K562 (cell line): Measurements from ENCODE around the gene SH3YL1. TPM values are rescaled to one million over a fixed set of nuclear protein-coding genes. Genes with fewer than 3 reads are reported as not detected.

Experiments used
- ATAC-seq: fragments of 200-7000 bp; cut with Tn5 transposase; 3 replicates; pipeline ENCODE4 v1.9.1; 2020; ENCODE audit warnings: moderate library complexity
- BruUV-seq: library from RNA; stranded (reverse); fragments of 400-500 nt; replicated peaks from 2 replicates; lab custom pipeline; 2021; lab: Mats Ljungman, UMichigan
- CTCF ChIA-PET: fragments of 300-600 bp; formaldehyde crosslinking; extraction: SDS; loops from one replicate; lab custom pipeline; 2021; ENCODE audit warnings: low intra/inter-chr PET ratio; lab: Yijun Ruan, JAX
- POLR2A ChIA-PET: fragments of 300-600, 350-650 bp; sonication (Branson Sonifier 250); formaldehyde crosslinking; extraction: SDS; loops from one replicate; lab custom pipeline; 2021; ENCODE audit warnings: antibody characterized with exemption, inconsistent platforms; lab: Yijun Ruan, JAX
- DNase-seq, 4 experiments: peaks; one replicate each; pipeline versions ENCODE4 v3.0.0 to v3.0.0-alpha.2; 2011 to 2018; ENCODE audit warnings: low spot score in 3 of 4, mixed read lengths in 3 of 4; ENCODE audit errors: extremely low read depth in 1 of 4
- FAIRE-seq: peaks from 2 replicates; lab custom pipeline; 2011; peaks lifted over from hg19 to GRCh38; lab: Jason Lieb, UNC
- H2AFZ ChIP-seq: 2 replicates; pipeline ENCODE4 v1.6.0; 2011; ENCODE audit warnings: low read depth, low read length, control low read depth, inconsistent platforms
- H3K27ac ChIP-seq: fragments of 200-600 bp; 3 replicates; pipeline ENCODE4 v1.8.0; 2011; ENCODE audit warnings: low read depth, mild to moderate bottlenecking, control low read depth, inconsistent platforms, low read length, moderate library complexity, mixed read lengths; ENCODE audit errors: extremely low read depth
- H3K27me3 ChIP-seq, 2 experiments: fragments of 300-600 bp in 1 of 2; 2 replicates in 1 of 2; 3 replicates in 1 of 2; pipeline versions ENCODE4 v1.6.0 to v1.8.0; 2011; ENCODE audit warnings: inconsistent platforms in 2 of 2, low read length in 2 of 2, mild to moderate bottlenecking in 1 of 2, mixed read lengths in 1 of 2, moderate library complexity in 1 of 2; ENCODE audit not compliant: control insufficient read depth in 2 of 2, insufficient read depth in 2 of 2
- H3K36me3 ChIP-seq: fragments of 300-600 bp; 3 replicates; pipeline ENCODE4 v1.8.0; 2011; ENCODE audit warnings: mild to moderate bottlenecking, low read length, inconsistent platforms; ENCODE audit not compliant: control insufficient read depth, insufficient read depth
- H3K4me1 ChIP-seq, 2 experiments: fragments of 200-600 bp in 1 of 2; replicated peaks in 1 of 2; 2 replicates in 1 of 2; 3 replicates in 1 of 2; pipeline versions ENCODE4 v1.5.1 to v1.8.0; 2011; ENCODE audit warnings: inconsistent platforms in 2 of 2, low read length in 2 of 2, mild to moderate bottlenecking in 1 of 2, mixed read lengths in 1 of 2, moderate library complexity in 1 of 2; ENCODE audit not compliant: control insufficient read depth in 2 of 2, insufficient read depth in 2 of 2
- H3K4me2 ChIP-seq: 2 replicates; pipeline ENCODE4 v1.6.1; 2011; ENCODE audit warnings: low read length, control low read depth, inconsistent platforms, mixed read lengths; ENCODE audit not compliant: insufficient read depth
- H3K4me3 ChIP-seq: fragments of 200-600 bp; sonication (generic), shearing (Covaris generic); 2 replicates; pipeline ENCODE4 v1.5.1; 2016; ENCODE audit warnings: control low read depth, inconsistent platforms
- H3K79me2 ChIP-seq: fragments of 200-600 bp; 3 replicates; pipeline ENCODE4 v1.8.0; 2011; ENCODE audit warnings: low read length, inconsistent platforms; ENCODE audit not compliant: control insufficient read depth, insufficient read depth
- H3K9ac ChIP-seq, 2 experiments: 2 replicates each; pipeline versions ENCODE4 v1.6.0 to v1.6.1; 2011; ENCODE audit warnings: low read depth in 2 of 2, low read length in 2 of 2, control low read depth in 1 of 2, inconsistent platforms in 1 of 2, mild to moderate bottlenecking in 1 of 2, mixed read lengths in 1 of 2; ENCODE audit not compliant: insufficient read depth in 1 of 2
- H3K9me1 ChIP-seq: one replicate; pipeline ENCODE4 v1.6.0; 2011; ENCODE audit warnings: inconsistent platforms, mild to moderate bottlenecking, low read length, moderate library complexity; ENCODE audit not compliant: control insufficient read depth, insufficient read depth
- H3K9me3 ChIP-seq: replicated peaks from 2 replicates; pipeline ENCODE4 v1.5.1; 2011; ENCODE audit warnings: low read depth, low read length, inconsistent platforms; ENCODE audit not compliant: control insufficient read depth, insufficient read depth
- H4K20me1 ChIP-seq: replicated peaks from 2 replicates; pipeline ENCODE4 v1.6.1; 2011; ENCODE audit warnings: low read length, inconsistent platforms, mixed read lengths; ENCODE audit not compliant: control insufficient read depth, insufficient read depth
- ARID3B ChIP-seq: fragments of 250-450 bp; sonication (Bioruptor Pico); IDR thresholded peaks from 2 replicates; pipeline ENCODE4 v1.4.0; 2020; ENCODE audit warnings: borderline replicate concordance
- CREB1 ChIP-seq, 2 experiments: sonication (generic) in 1 of 2; formaldehyde crosslinking in 1 of 2; IDR thresholded peaks; 2 replicates each; pipeline versions ENCODE4 v1.6.1 to v1.8.0; 2012 to 2022; ENCODE audit warnings: inconsistent platforms in 1 of 2, mild to moderate bottlenecking in 1 of 2, missing genetic modification reagents in 1 of 2, moderate library complexity in 1 of 2
- FOXP4 ChIP-seq: sonication (generic); formaldehyde crosslinking; IDR thresholded peaks from 2 replicates; pipeline ENCODE4 v1.8.0; 2022; ENCODE audit warnings: mild to moderate bottlenecking, missing genetic modification reagents, borderline replicate concordance
- MXI1 ChIP-seq: IDR thresholded peaks from 2 replicates; pipeline ENCODE4 v1.6.1; 2011; ENCODE audit warnings: low read depth, mild to moderate bottlenecking, improper control_type of control experiment, low read length
- NFE2L1 ChIP-seq: fragments of 450-650 bp; IDR thresholded peaks from 2 replicates; pipeline ENCODE4 v1.6.1; 2016; ENCODE audit warnings: missing genetic modification characterization, low read depth, mild to moderate bottlenecking, missing compliant biosample characterization, moderate library complexity, borderline replicate concordance
- PCBP2 ChIP-seq: fragments of 200-400 bp; formaldehyde crosslinking; IDR thresholded peaks from 2 replicates; pipeline ENCODE4 v1.6.1; 2018; ENCODE audit warnings: low read length, low read depth, mild to moderate bottlenecking, moderate library complexity; ENCODE audit not compliant: poor library complexity, severe bottlenecking
- POLR2A ChIP-seq: fragments of 450-650 bp; conservative IDR thresholded peaks from 2 replicates; pipeline ENCODE4 v1.6.1; 2016
- SOX6 ChIP-seq: fragments of 450-650 bp; IDR thresholded peaks from 2 replicates; pipeline ENCODE4 v1.6.1; 2014; ENCODE audit warnings: mild to moderate bottlenecking
- TCF3 ChIP-seq: sonication (generic); formaldehyde crosslinking; IDR thresholded peaks from 2 replicates; pipeline ENCODE4 v1.4.0; 2020; ENCODE audit warnings: mild to moderate bottlenecking, missing genetic modification reagents
- TRIM24 ChIP-seq, 2 experiments: fragments of 450-650 bp; IDR thresholded peaks; 2 replicates each; pipeline ENCODE4 v1.6.1; 2016
- WGBS: fragments of 100-300 bp; shearing (Covaris generic); methylation state at CpG from one replicate; pipeline ENCODE4 v1.1.6; 2016; ENCODE audit warnings: low coverage, mixed read lengths; ENCODE audit not compliant: insufficient coverage; ENCODE audit errors: missing lambda C conversion rate; 5-methylcytosine and 5-hydroxymethylcytosine counted together
- in situ Hi-C: fragments of 300-500 bp; cut with MboI; formaldehyde crosslinking; loops from 4 replicates; pipeline ENCODE4 v1.15.0; 2018; ENCODE audit warnings: inconsistent platforms, mixed read lengths
- intact Hi-C: fragments of 100-400 bp; cut with micrococcal nuclease; formaldehyde crosslinking; loops from 2 replicates; pipeline ENCODE4 v1.14.2; 2022
- polyA plus RNA-seq, 8 experiments: library from polyadenylated mRNA; depleted of rRNA in 4 of 8; stranded (reverse) in 5 of 8; unstranded in 3 of 8; fragments of >200 nt; fragmentation: Nextera tagmentation in 2 of 8; fragmentation: Illumina TruSeq in 1 of 8; extraction: Ambion mirVana in 2 of 8; extraction: Trizol in 1 of 8; gene quantifications; 2 replicates each; pipeline versions ENCODE4 v1.2.1 to v1.2.3, GENCODE V29; 2011 to 2014; ENCODE audit warnings: inconsistent platforms in 1 of 8, missing spikeins in 1 of 8
- total RNA-seq, 7 experiments: library from RNA; depleted of rRNA in 6 of 7; stranded (reverse); fragments of >200 nt in 6 of 7; fragmentation: Illumina TruSeq in 2 of 7; extraction: Trizol in 2 of 7; gene quantifications; 2 replicates each; pipeline versions ENCODE4 v1.2.1 to v1.2.3, GENCODE V29; 2011 to 2021; ENCODE audit warnings: low replicate concordance in 1 of 7
- TF ChIP-seq, protein P1 (sequence below), 2 experiments: fragments of 450-650 bp; IDR thresholded peaks; 2 replicates each; pipeline ENCODE4 v1.6.1; 2018; ENCODE audit warnings: mild to moderate bottlenecking in 2 of 2, low read depth in 1 of 2; ENCODE audit not compliant: partially characterized antibody in 2 of 2

SH3YL1 gene
- total and polyA plus RNA-seq, 9 of the 15 experiments (the other 6 are each of a cell fraction or from before 2014, with no cell fraction given): 3.9 to 7.8 (median 5.3) TPM

- ChIA-PET CTCF (no interaction called here), POLR2A (no interaction called here)
- no peak for FAIRE-seq
- in situ Hi-C loops (no loop called here), intact Hi-C loops (no loop called here)
- H3K9me3 ChIP-seq: no peaks in the 10 kb centered on the region; the same call in 1 of the 2 replicates
- H3K27ac ChIP-seq: no peak overlapping the region
- BruUV-seq: no TSS peak
- peaks cover 90% of the 10 kb centered on the region for H3K36me3 ChIP-seq
- H3K79me2 ChIP-seq: peaks cover 30% of the 10 kb centered on the region
- H3K4me2 ChIP-seq: no peak overlapping the region
- DNase-seq: no peak
- 74% methylated on average over 2 of the region's 2 CpGs for WGBS
- no peak for ATAC-seq
- H3K27me3 ChIP-seq: no peaks in the 10 kb centered on the region
- no peak for TF ChIP-seq FOXP4 (CRISPR knock-in tag)
- no peak for TF ChIP-seq CREB1 (IDR thresholded peaks at IDR 0.05)
- TF ChIP-seq CREB1 (CRISPR knock-in tag; IDR thresholded peaks at IDR 0.05): no peak
- TF ChIP-seq ARID3B (CRISPR knock-in tag): no peak
- TF ChIP-seq, protein P1, sequence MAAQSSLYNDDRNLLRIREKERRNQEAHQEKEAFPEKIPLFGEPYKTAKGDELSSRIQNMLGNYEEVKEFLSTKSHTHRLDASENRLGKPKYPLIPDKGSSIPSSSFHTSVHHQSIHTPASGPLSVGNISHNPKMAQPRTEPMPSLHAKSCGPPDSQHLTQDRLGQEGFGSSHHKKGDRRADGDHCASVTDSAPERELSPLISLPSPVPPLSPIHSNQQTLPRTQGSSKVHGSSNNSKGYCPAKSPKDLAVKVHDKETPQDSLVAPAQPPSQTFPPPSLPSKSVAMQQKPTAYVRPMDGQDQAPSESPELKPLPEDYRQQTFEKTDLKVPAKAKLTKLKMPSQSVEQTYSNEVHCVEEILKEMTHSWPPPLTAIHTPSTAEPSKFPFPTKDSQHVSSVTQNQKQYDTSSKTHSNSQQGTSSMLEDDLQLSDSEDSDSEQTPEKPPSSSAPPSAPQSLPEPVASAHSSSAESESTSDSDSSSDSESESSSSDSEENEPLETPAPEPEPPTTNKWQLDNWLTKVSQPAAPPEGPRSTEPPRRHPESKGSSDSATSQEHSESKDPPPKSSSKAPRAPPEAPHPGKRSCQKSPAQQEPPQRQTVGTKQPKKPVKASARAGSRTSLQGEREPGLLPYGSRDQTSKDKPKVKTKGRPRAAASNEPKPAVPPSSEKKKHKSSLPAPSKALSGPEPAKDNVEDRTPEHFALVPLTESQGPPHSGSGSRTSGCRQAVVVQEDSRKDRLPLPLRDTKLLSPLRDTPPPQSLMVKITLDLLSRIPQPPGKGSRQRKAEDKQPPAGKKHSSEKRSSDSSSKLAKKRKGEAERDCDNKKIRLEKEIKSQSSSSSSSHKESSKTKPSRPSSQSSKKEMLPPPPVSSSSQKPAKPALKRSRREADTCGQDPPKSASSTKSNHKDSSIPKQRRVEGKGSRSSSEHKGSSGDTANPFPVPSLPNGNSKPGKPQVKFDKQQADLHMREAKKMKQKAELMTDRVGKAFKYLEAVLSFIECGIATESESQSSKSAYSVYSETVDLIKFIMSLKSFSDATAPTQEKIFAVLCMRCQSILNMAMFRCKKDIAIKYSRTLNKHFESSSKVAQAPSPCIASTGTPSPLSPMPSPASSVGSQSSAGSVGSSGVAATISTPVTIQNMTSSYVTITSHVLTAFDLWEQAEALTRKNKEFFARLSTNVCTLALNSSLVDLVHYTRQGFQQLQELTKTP (IDR thresholded peaks at IDR 0.05; ENCODE audit: low read depth in 1 of 2, partially characterized antibody in 2 of 2): no peak
- no peak for TF ChIP-seq TRIM24 (IDR thresholded peaks at IDR 0.05)
- TF ChIP-seq MXI1: no peak
- no peak for TF ChIP-seq TCF3
- no peak for TF ChIP-seq PCBP2
- no peak for TF ChIP-seq SOX6
- no peak for TF ChIP-seq POLR2A
- no peak for TF ChIP-seq NFE2L1 (tag)
- H2AFZ ChIP-seq: no peak overlapping the region
- no peak overlapping the region for H3K9ac ChIP-seq
- H3K4me1 ChIP-seq: no peaks in the 10 kb centered on the region
- peaks cover 6% of the 10 kb centered on the region for H4K20me1 ChIP-seq
- H3K4me3 ChIP-seq: no peak overlapping the region
- H3K9me1 ChIP-seq: no peaks in the 10 kb centered on the region
These were observed 14.6 kb upstream of the SH3YL1 start for GRCh38 chr2:278312-278926.
